Bronchial epithelial cell (primary cell): ENCODE results near the gene FA2H. TPM values are rescaled to one million over a fixed set of nuclear protein-coding genes. Genes with fewer than 3 reads are reported as not detected.

Experiments used
- DNase-seq: peaks from one replicate; pipeline ENCODE4 v3.0.0-alpha.2; 2010; ENCODE audit warnings: low read depth
- FAIRE-seq: peaks from 2 replicates; lab custom pipeline; 2011; peaks lifted over from hg19 to GRCh38; lab: Jason Lieb, UNC
- H3K27me3 ChIP-seq: 2 replicates; pipeline ENCODE4 v1.5.1; 2011; ENCODE audit warnings: low read length; ENCODE audit not compliant: control insufficient read depth, insufficient read depth
- H3K36me3 ChIP-seq: 2 replicates; pipeline ENCODE4 v1.5.1; 2011; ENCODE audit warnings: low read length; ENCODE audit not compliant: control insufficient read depth, insufficient read depth
- H3K4me3 ChIP-seq: 2 replicates; pipeline ENCODE4 v1.5.1; 2011; ENCODE audit warnings: mild to moderate bottlenecking, low read depth, low read length, control low read depth
- CTCF ChIP-seq: IDR thresholded peaks from 2 replicates; pipeline ENCODE4 v1.5.1; 2011; ENCODE audit warnings: mild to moderate bottlenecking, moderate library complexity, low read length, control low read depth, inconsistent platforms; ENCODE audit not compliant: insufficient read depth, severe bottlenecking
- total RNA-seq: library from RNA; depleted of rRNA; stranded (reverse); fragments of >200 nt; gene quantifications from 2 replicates; pipeline ENCODE4 v1.2.1, GENCODE V29; 2014

FA2H gene
- total RNA-seq, 1 donor from 2014 or later: 1.6 TPM

- Histone ChIP-seq H3K4me3 (no peak overlapping the region), H3K36me3 (no peaks in the 10 kb centered on the region), H3K27me3 (no peaks in the 10 kb centered on the region)
- TF ChIP-seq CTCF: no peak
- peak; percentile 10 for DNase-seq
- FAIRE-seq: no peak
Measured at GRCh38 chr16:74736531-74737157, 38.0 kb downstream of the FA2H start.

DNA sequence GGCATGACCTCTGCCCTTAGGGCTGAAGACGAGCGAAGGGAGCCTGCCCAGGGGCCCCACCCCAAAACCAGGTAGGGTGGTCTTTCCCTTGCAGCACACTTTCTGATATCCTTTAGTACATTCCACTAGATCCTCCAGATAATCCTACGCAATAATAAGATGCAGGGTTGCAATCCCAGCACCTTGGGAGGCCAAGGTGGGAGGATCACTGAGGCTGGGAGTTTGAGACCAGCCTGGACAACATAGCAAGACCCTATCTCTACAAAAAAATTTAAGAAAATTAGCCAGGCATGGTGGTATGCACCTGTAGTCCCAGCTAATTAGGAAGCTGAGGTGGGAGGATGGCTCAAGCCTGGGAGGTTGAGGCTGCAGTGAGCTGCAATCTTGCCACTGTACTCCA, 39.1 kb downstream of the FA2H start:
- FAIRE-seq (no peak), DNase-seq (no peak)
- Histone ChIP-seq H3K27me3 (no peaks in the 10 kb centered on the region), H3K4me3 (no peak overlapping the region), H3K36me3 (no peaks in the 10 kb centered on the region)
- no peak for TF ChIP-seq CTCF

DNA sequence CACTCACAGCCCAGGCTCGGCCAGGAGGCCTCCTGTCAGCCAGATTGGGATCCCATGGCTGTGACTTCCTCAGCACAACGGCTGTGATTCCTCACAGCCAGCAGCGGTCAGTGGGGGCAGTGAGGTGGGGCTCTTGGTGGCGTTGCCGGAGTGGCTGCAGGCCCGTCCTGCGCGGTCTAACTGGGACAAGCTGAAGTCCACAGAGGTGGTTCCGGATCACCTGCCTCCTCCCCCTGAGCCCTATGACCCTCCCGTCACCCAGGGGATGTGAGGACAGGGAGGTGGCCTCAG, 39.5 kb downstream of the FA2H start:
- Histone ChIP-seq H3K36me3 (no peaks in the 10 kb centered on the region), H3K27me3 (no peaks in the 10 kb centered on the region), H3K4me3 (no peak overlapping the region)
- no peak for TF ChIP-seq CTCF
- no peak for FAIRE-seq
- DNase-seq: no peak

GRCh38 chr16:74734361-74735161, 40.1 kb downstream of the FA2H start:
- Histone ChIP-seq H3K36me3 (no peaks in the 10 kb centered on the region), H3K27me3 (no peaks in the 10 kb centered on the region), H3K4me3 (no peak overlapping the region)
- no peak for DNase-seq
- no peak for TF ChIP-seq CTCF
- no peak for FAIRE-seq

DNA sequence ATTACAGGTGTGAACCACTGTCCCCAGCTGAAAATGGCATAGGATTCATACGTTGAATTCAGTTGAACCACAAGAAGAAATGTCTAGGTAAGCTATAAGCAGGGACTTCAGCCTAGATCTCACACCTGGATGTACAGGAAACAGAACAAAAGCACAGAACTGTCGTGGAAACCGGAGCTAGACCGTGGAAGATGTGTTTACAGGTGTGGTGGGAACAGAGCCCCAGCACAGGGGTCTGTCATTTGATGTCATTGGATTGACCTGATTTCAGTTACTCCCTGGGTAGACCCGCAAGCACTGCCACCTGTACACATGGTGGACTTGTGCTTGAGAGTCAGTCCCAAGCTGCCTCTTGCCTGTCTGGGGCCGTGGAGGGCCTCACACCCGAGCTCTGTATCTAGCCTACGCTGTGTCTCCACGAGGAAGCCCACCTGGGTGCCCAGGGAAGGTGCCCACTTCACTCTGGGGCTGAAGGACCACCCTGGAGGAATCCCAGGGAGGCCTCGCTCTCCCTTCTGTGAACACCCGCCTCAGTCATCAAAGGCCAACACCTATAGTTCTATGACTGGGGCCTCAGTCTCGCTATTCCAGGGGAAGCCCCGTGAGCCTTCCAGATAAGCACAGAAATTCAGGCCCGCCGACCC, 41.8 kb downstream of the FA2H start:
- FAIRE-seq (peak; percentile 55), DNase-seq (no peak)
- H3K36me3 ChIP-seq: no peaks in the 10 kb centered on the region
- H3K27me3 ChIP-seq: no peaks in the 10 kb centered on the region
- H3K4me3 ChIP-seq: no peak overlapping the region
- no peak for TF ChIP-seq CTCF
